Measurements from ENCODE around the gene SEPSECS.

Gene SEPSECS

DNA sequence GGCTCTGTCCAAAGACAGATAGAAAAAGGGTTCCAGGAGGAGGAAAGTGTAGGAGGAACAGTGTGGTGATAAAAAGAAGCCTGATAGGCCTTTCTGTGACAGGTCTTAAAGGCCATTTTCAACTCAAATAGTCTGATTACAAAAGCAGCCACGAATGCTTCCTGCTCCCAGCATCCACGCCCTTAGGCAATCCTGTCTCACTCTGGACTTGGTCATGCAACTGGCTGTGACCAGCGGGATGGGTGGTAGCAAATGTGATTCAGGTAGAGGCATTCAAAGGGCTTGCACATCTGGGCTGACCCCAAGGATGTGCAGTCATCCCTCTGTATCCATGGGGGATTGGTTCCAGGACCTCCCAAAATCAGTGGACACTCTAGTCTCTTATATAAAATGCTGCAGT is 14.4 kb upstream of the SEPSECS start:
- Histone ChIP-seq H3K9me3 (ENCODE audit: control insufficient read depth, insufficient read depth, low read depth, low read length) (no peaks in the 10 kb centered on the region), H3K4me3 (ENCODE audit: low read depth, low read length) (no peak overlapping the region), H3K27ac (ENCODE audit: extremely low read depth, low read depth, low read length) (no peak overlapping the region), H3K4me1 (ENCODE audit: control insufficient read depth, insufficient read depth, low read length) (no peaks in the 10 kb centered on the region), H3K36me3 (ENCODE audit: control insufficient read depth in 2 of 2, insufficient read depth in 1 of 2, low read length in 2 of 2) (no peaks in the 10 kb centered on the region)
- TF ChIP-seq, protein P1, sequence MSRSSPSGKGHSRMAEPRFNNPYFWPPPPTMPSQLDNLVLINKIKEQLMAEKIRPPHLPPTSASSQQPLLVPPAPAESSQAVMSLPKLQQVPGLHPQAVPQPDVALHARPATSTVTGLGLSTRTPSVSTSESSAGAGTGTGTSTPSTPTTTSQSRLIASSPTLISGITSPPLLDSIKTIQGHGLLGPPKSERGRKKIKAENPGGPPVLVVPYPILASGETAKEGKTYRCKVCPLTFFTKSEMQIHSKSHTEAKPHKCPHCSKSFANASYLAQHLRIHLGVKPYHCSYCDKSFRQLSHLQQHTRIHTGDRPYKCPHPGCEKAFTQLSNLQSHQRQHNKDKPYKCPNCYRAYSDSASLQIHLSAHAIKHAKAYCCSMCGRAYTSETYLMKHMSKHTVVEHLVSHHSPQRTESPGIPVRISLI (tag by site-specific recombination; IDR thresholded peaks at IDR 0.05), result no peak
- TF ChIP-seq, protein P2, sequence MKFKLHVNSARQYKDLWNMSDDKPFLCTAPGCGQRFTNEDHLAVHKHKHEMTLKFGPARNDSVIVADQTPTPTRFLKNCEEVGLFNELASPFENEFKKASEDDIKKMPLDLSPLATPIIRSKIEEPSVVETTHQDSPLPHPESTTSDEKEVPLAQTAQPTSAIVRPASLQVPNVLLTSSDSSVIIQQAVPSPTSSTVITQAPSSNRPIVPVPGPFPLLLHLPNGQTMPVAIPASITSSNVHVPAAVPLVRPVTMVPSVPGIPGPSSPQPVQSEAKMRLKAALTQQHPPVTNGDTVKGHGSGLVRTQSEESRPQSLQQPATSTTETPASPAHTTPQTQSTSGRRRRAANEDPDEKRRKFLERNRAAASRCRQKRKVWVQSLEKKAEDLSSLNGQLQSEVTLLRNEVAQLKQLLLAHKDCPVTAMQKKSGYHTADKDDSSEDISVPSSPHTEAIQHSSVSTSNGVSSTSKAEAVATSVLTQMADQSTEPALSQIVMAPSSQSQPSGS (tag by site-specific recombination; IDR thresholded peaks at IDR 0.05; ENCODE audit: low read depth), result no peak
- no peak for TF ChIP-seq ZNF24 (tag by site-specific recombination; IDR thresholded peaks at IDR 0.05)
- TF ChIP-seq, protein P3, sequence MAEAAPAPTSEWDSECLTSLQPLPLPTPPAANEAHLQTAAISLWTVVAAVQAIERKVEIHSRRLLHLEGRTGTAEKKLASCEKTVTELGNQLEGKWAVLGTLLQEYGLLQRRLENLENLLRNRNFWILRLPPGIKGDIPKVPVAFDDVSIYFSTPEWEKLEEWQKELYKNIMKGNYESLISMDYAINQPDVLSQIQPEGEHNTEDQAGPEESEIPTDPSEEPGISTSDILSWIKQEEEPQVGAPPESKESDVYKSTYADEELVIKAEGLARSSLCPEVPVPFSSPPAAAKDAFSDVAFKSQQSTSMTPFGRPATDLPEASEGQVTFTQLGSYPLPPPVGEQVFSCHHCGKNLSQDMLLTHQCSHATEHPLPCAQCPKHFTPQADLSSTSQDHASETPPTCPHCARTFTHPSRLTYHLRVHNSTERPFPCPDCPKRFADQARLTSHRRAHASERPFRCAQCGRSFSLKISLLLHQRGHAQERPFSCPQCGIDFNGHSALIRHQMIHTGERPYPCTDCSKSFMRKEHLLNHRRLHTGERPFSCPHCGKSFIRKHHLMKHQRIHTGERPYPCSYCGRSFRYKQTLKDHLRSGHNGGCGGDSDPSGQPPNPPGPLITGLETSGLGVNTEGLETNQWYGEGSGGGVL (tag by site-specific recombination; IDR thresholded peaks at IDR 0.05), result no peak
- no peak for TF ChIP-seq KLF17 (tag by site-specific recombination; IDR thresholded peaks at IDR 0.05)
- no peak for TF ChIP-seq ZNF48 (tag by site-specific recombination; IDR thresholded peaks at IDR 0.05)
- no peak for TF ChIP-seq OVOL3 (tag by site-specific recombination; IDR thresholded peaks at IDR 0.05)
- no peak for TF ChIP-seq ZNF211 (tag by site-specific recombination; IDR thresholded peaks at IDR 0.05; ENCODE audit: low read depth)
- no peak for TF ChIP-seq ZNF335 (tag by site-specific recombination; conservative IDR thresholded peaks at IDR 0.05)
- POLR2A ChIA-PET, result no interaction called here
- CTCF ChIA-PET, result no interaction called here

DNA sequence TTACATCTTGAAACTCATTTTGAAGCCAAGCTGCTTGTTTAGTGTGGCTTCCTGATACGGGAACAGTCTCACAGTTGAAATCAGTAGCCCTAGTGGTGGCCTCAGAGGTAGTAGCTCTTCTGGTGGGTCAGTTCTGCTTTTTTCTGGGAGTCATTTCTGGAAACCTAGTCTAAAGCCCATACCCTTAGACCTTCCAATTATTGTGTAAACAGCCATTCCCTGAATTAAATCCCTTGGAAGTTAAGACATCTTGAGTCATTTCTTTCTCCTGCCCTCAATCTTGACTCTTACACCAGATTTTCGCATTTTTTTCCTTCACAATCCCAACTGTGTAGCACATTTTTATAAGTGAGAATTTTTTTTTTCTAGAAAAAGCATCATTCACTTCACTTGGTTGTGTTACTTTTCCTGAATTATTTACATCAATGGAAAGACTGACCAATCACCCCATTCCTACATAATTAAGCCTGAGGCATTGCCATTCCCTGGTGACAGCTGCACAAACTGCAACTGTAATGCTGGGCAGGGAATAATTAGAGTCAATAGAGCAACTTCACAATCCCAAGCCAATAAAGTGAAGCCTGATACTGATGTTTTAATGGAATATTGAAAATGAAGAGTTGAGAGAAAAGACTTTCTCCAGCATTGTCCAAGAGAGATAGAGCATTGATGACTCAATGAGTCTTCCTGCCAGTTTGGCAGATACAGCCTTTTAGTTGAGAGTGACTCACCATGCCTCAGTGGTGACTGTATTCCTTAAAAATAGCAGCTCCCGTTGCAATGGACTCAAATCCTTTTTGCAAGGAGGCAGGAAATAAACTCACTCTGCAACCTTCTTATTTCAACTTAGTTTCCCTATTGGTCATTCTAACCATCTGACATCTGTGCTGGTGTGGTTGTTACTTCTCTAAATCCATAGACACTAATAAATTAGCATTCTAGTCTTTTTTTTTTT is 13.0 kb upstream of the SEPSECS start:
- Histone ChIP-seq H3K9me3 (ENCODE audit: control insufficient read depth, insufficient read depth, low read depth, low read length) (no peaks in the 10 kb centered on the region), H3K36me3 (ENCODE audit: control insufficient read depth in 2 of 2, insufficient read depth in 1 of 2, low read length in 2 of 2) (no peaks in the 10 kb centered on the region), H3K27ac (ENCODE audit: extremely low read depth, low read depth, low read length) (no peak overlapping the region), H3K4me3 (ENCODE audit: low read depth, low read length) (no peak overlapping the region), H3K4me1 (ENCODE audit: control insufficient read depth, insufficient read depth, low read length) (no peaks in the 10 kb centered on the region)
- POLR2A ChIA-PET, result interaction anchor here (0.7 to 1.3 kb wide), 4 partner anchors 12 to 204 kb away, joined by 3 to 6 read pairs (median 4); partner anchors contain the start of genes ANAPC4 and SEPSECS
- CTCF ChIA-PET, result interaction anchor here (0.6 kb wide), 1 partner anchor 29 kb away, joined by 4 read pairs; no protein-coding TSS in a partner anchor
- TF ChIP-seq ZNF184 (tag by site-specific recombination; IDR thresholded peaks at IDR 0.05) (peak; percentile 59; the same call in 1 of the 2 replicates), ZNF654 (tag by site-specific recombination; IDR thresholded peaks at IDR 0.05; ENCODE audit: low read depth) (no peak), ZNF324 (tag by site-specific recombination; IDR thresholded peaks at IDR 0.05) (no peak), ZNF629 (tag by site-specific recombination; IDR thresholded peaks at IDR 0.05) (peak; percentile 36; the same call in 1 of the 2 replicates), SP7 (tag by site-specific recombination; IDR thresholded peaks at IDR 0.05) (peak; percentile 38), HIC1 (tag by site-specific recombination; IDR thresholded peaks at IDR 0.05) (peak; percentile 62; the same call in 1 of the 2 replicates), PRDM1 (tag by site-specific recombination; IDR thresholded peaks at IDR 0.05) (peak; percentile 69; the same call in 1 of the 2 replicates), ZNF660 (tag by site-specific recombination; IDR thresholded peaks at IDR 0.05) (0 out of 2 replicates have a peak, but pooled peaks have one; percentile 52)
- TF ChIP-seq, protein P4, sequence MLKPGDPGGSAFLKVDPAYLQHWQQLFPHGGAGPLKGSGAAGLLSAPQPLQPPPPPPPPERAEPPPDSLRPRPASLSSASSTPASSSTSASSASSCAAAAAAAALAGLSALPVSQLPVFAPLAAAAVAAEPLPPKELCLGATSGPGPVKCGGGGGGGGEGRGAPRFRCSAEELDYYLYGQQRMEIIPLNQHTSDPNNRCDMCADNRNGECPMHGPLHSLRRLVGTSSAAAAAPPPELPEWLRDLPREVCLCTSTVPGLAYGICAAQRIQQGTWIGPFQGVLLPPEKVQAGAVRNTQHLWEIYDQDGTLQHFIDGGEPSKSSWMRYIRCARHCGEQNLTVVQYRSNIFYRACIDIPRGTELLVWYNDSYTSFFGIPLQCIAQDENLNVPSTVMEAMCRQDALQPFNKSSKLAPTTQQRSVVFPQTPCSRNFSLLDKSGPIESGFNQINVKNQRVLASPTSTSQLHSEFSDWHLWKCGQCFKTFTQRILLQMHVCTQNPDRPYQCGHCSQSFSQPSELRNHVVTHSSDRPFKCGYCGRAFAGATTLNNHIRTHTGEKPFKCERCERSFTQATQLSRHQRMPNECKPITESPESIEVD (tag by site-specific recombination; IDR thresholded peaks at IDR 0.05), result peak; percentile 63
